Naive thymus-derived CD4-positive, alpha-beta T cell (primary cell): ENCODE measurements around the gene SMPD3. TPM values are rescaled to one million over a fixed set of nuclear protein-coding genes. Genes with fewer than 3 reads are reported as not detected.

Experiments used
- ATAC-seq: fragments of 150-1000 bp; cut with Tn5 transposase; 2 replicates; pipeline ENCODE4 v1.10.0; 2021; ENCODE audit warnings: mild to moderate bottlenecking, moderate library complexity
- CTCF ChIA-PET: fragments of 350-600 bp; sonication (Branson Sonifier 250); formaldehyde crosslinking; loops from one replicate; lab custom pipeline; 2021; ENCODE audit warnings: antibody characterized with exemption; lab: Charles Lee
- POLR2A ChIA-PET: fragments of 350-600 bp; sonication (Branson Sonifier 250); formaldehyde crosslinking; loops from one replicate; lab custom pipeline; 2021; ENCODE audit warnings: antibody characterized with exemption, inconsistent platforms; lab: Charles Lee
- DNase-seq, 9 donors: peaks; one replicate each; pipeline versions ENCODE4 v3.0.0 to v3.0.0-alpha.2; 2020 to 2022; ENCODE audit warnings: mixed read lengths in 1 of 9
- H3K27ac ChIP-seq: one replicate; pipeline ENCODE4 v1.7.0; 2013; ENCODE audit warnings: mild to moderate bottlenecking, low read depth, low read length, moderate library complexity
- H3K27me3 ChIP-seq, 2 donors: one replicate each; pipeline ENCODE4 v1.7.0; 2013; ENCODE audit warnings: low read length in 2 of 2, mild to moderate bottlenecking in 2 of 2, moderate library complexity in 2 of 2; ENCODE audit not compliant: control insufficient read depth in 2 of 2, insufficient read depth in 2 of 2
- H3K36me3 ChIP-seq, 3 experiments: 1 replicate in 2 of 3; 2 replicates in 1 of 3; pipeline ENCODE4 v1.7.0; 2013; ENCODE audit warnings: low read length in 3 of 3, mild to moderate bottlenecking in 3 of 3, moderate library complexity in 1 of 3; ENCODE audit not compliant: insufficient read depth in 3 of 3, control insufficient read depth in 2 of 3
- H3K4me1 ChIP-seq, 2 donors: one replicate each; pipeline ENCODE4 v1.7.0; 2013; ENCODE audit warnings: low read length in 2 of 2, mild to moderate bottlenecking in 2 of 2, moderate library complexity in 1 of 2; ENCODE audit not compliant: control insufficient read depth in 2 of 2, insufficient read depth in 2 of 2
- H3K4me3 ChIP-seq: 2 replicates; pipeline ENCODE4 v1.7.0; 2013; ENCODE audit warnings: mild to moderate bottlenecking, low read length
- H3K9me3 ChIP-seq, 3 experiments: 1 replicate in 2 of 3; 2 replicates in 1 of 3; pipeline ENCODE4 v1.7.0; 2013; ENCODE audit warnings: low read length in 3 of 3; ENCODE audit not compliant: control insufficient read depth in 2 of 3
- H3K27ac Mint-ChIP-seq, 9 donors: one replicate each; pipeline ENCODE4 v1.8.0; 2020 to 2022; ENCODE audit warnings: mixed read lengths in 9 of 9, mild to moderate bottlenecking in 8 of 9, moderate library complexity in 5 of 9, inconsistent platforms in 2 of 9
- H3K27me3 Mint-ChIP-seq, 5 donors: one replicate each; pipeline ENCODE4 v1.8.0; 2021 to 2022; ENCODE audit warnings: mixed read lengths in 5 of 5, mild to moderate bottlenecking in 1 of 5
- H3K36me3 Mint-ChIP-seq, 5 donors: one replicate each; pipeline ENCODE4 v1.8.0; 2020 to 2022; ENCODE audit warnings: mixed read lengths in 5 of 5, mild to moderate bottlenecking in 3 of 5, inconsistent platforms in 1 of 5
- H3K4me1 Mint-ChIP-seq, 7 donors: one replicate each; pipeline ENCODE4 v1.8.0; 2020 to 2022; ENCODE audit warnings: mixed read lengths in 7 of 7, mild to moderate bottlenecking in 3 of 7, inconsistent platforms in 1 of 7
- H3K4me3 Mint-ChIP-seq, 10 donors: one replicate each; pipeline ENCODE4 v1.8.0; 2020 to 2022; ENCODE audit warnings: mild to moderate bottlenecking in 10 of 10, mixed read lengths in 10 of 10, moderate library complexity in 6 of 10, inconsistent platforms in 2 of 10
- H3K9me3 Mint-ChIP-seq, 11 donors: one replicate each; pipeline ENCODE4 v1.8.0; 2020 to 2022; ENCODE audit warnings: mixed read lengths in 11 of 11, mild to moderate bottlenecking in 4 of 11, inconsistent platforms in 1 of 11, moderate library complexity in 1 of 11
- intact Hi-C, 2 donors: fragments of 100-400 bp; cut with micrococcal nuclease; formaldehyde crosslinking; loops; one replicate each; pipeline ENCODE4 v1.15.1; 2023
- polyA plus RNA-seq, 2 donors: library from polyadenylated mRNA; unstranded; fragments of 300-500 nt; fragmentation: Illumina TruSeq; gene quantifications; one replicate each; pipeline ENCODE4 v1.2.3, GENCODE V29; 2021
- total RNA-seq, 6 experiments: library from RNA in 5 of 6; stranded (reverse) in 5 of 6; gene quantifications; 1 replicate in 5 of 6; 2 replicates in 1 of 6; pipeline ENCODE4 v1.2.3 and lab custom pipeline; 2021 to 2026

Gene SMPD3
- total and polyA plus RNA-seq, 7 experiments from 2014 or later = 0.32 to 6.1 (median 1.8) TPM

DNA sequence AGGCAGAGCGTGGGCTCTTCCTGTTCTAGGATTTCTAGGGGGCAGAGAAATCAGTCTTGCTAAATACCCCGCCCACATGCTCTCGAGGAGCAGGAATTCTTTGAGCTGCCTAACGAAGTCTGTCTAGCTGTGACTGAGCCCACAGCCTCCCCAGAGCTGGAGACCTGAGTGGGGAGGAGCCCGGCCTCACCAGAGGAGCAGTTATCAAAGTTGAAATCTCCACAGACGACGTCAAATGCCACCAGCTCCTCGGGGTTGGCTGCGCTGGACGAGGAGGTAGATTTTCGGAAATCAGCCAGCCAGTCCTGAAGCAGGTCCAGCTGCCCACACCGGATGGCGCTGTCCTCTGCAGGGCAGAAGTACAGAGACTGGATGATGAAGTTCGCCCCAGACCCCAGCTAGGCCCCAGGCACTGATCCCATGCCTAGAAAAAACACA is 83.7 kb downstream of the SMPD3 start:
- POLR2A ChIA-PET = interaction anchor here (0.5 to 0.6 kb wide), 2 partner anchors 63 to 152 kb away, joined by 3 read pairs; no protein-coding TSS in a partner anchor
- Histone ChIP-seq H3K27ac (no peak overlapping the region), H3K27me3 (no peaks in the 10 kb centered on the region), H3K9me3 (no peaks in the 10 kb centered on the region), H3K36me3 (peaks cover 0 to 5% (median 0%) of the 10 kb centered on the region in 3 experiments), H3K4me3 (no peak overlapping the region), H3K4me1 (peaks cover 10 to 29% of the 10 kb centered on the region in 2 donors)
- no peak overlapping the region for H3K4me3 Mint-ChIP-seq
- H3K27ac Mint-ChIP-seq = peak overlapping the region in 1 of 9 donors; percentile 75
- H3K36me3 Mint-ChIP-seq = peaks cover 0 to 7% (median 4%) of the 10 kb centered on the region in 5 donors
- intact Hi-C loops = no loop called here
- no peak for ATAC-seq
- no peaks in the 10 kb centered on the region for H3K9me3 Mint-ChIP-seq
- DNase-seq = no peak
- H3K4me1 Mint-ChIP-seq = peaks cover 27 to 44% (median 36%) of the 10 kb centered on the region in 7 donors
- H3K27me3 Mint-ChIP-seq = peaks cover 0 to 20% (median 0%) of the 10 kb centered on the region in 5 donors
- CTCF ChIA-PET = interaction anchor here (0.6 to 0.7 kb wide), 2 partner anchors 84 to 168 kb away, joined by 3 to 5 read pairs; partner anchors contain the start of gene SMPD3

- POLR2A ChIA-PET = no interaction called here
- Histone ChIP-seq H3K27me3 (no peaks in the 10 kb centered on the region), H3K4me1 (peaks cover 5 to 22% of the 10 kb centered on the region in 2 donors), H3K4me3 (no peak overlapping the region), H3K9me3 (no peaks in the 10 kb centered on the region), H3K27ac (no peak overlapping the region), H3K36me3 (peaks cover 0 to 10% (median 0%) of the 10 kb centered on the region in 3 experiments)
- H3K27me3 Mint-ChIP-seq = peaks cover 0 to 20% (median 0%) of the 10 kb centered on the region in 5 donors
- ATAC-seq (no peak), DNase-seq (no peak)
- intact Hi-C loops = no loop called here
- no peak overlapping the region for H3K4me3 Mint-ChIP-seq
- H3K36me3 Mint-ChIP-seq = peaks cover 0 to 7% (median 4%) of the 10 kb centered on the region in 5 donors
- no peaks in the 10 kb centered on the region for H3K9me3 Mint-ChIP-seq
- H3K27ac Mint-ChIP-seq = peak overlapping the region in 2 of 9 donors; percentile 16 to 75
- peaks cover 20 to 37% (median 29%) of the 10 kb centered on the region in 7 donors for H3K4me1 Mint-ChIP-seq
- CTCF ChIA-PET = interaction anchor here (0.6 to 0.7 kb wide), 2 partner anchors 84 to 167 kb away, joined by 3 to 5 read pairs; partner anchors contain the start of gene SMPD3
These were observed 84.4 kb downstream of the SMPD3 start for GRCh38 chr16:68363658-68364521.

DNA sequence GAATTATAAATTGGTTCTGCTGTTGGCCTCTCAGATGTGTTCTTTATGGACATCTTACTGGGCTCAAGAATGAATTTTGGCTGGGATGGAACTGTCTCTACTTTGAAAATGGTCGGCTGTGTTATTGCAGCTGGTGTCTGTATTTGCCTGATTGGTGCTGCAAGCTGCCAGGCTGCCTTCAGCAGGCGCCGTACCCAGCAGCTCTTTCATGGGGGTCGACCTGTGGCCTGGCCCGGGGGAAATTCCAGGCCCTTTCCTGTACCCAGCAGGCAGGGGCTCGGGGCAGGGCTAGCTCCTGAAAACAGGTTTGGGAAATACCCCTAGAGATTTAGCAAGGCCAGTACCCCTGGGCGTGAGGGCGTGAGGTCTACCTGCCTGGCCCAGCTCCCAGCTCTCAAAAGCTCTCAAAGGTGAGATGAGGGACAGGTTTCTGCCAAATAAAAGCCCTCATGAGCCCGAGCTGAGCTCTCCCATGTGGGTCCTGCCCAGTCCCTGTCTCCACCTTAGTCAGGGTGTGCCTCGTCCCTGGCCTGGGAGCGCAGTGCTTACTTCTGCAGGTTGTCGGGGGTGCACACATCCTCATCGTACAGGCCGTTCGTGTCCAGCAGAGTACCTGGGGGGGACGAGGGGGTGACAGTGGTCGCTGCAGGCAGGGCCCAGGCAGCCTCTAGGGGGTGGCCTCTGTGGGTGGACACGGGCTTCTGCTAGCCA is 85.2 kb downstream of the SMPD3 start:
- CTCF ChIA-PET = interaction anchor here (0.5 to 1.2 kb wide), 3 partner anchors 8 to 158 kb away, joined by 3 to 6 read pairs (median 3); no protein-coding TSS in a partner anchor

GRCh38 chr16:68362262-68362913 is 85.9 kb downstream of the SMPD3 start:
- peak overlapping the region in 1 of 9 donors; percentile 37 for H3K27ac Mint-ChIP-seq

More for the DNA sequence above, 85.2 kb downstream of the SMPD3 start:
- Mint-ChIP-seq H3K4me1 (peaks cover 17 to 33% (median 24%) of the 10 kb centered on the region in 7 donors), H3K36me3 (peaks cover 0 to 12% (median 4%) of the 10 kb centered on the region in 5 donors), H3K27ac (peak overlapping the region in 2 of 9 donors; percentile 16 to 37), H3K27me3 (peaks cover 0 to 14% (median 0%) of the 10 kb centered on the region in 5 donors), H3K4me3 (no peak overlapping the region), H3K9me3 (no peaks in the 10 kb centered on the region)
- Histone ChIP-seq H3K4me3 (no peak overlapping the region), H3K27me3 (no peaks in the 10 kb centered on the region), H3K9me3 (no peaks in the 10 kb centered on the region), H3K4me1 (peaks cover 0 to 15% of the 10 kb centered on the region in 2 donors), H3K27ac (no peak overlapping the region), H3K36me3 (peaks cover 0 to 12% (median 1%) of the 10 kb centered on the region in 3 experiments)
- no peak for DNase-seq
- no peak for ATAC-seq
- intact Hi-C loops = no loop called here
- POLR2A ChIA-PET = no interaction called here

DNA sequence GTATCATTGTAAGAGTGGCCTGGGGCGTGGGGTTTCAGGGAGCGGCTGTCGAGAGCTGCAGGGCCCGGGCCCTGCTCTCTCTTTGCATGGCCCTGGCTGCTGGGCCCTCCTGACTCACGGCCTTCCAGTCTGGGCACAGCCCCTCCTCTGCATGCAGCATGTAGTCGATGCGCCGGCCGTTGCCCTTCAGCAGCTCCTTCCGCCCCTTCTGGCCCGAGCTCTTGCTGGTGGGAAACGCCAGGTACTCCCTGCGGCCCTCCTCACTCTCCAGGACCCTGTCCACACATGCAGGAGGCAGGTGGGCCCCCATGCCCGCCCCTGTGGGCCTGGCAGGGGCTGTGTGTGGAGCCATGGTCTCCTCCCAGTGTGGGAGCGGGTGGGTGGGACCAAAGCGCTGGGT is 86.8 kb downstream of the SMPD3 start:
- H3K36me3 Mint-ChIP-seq = peaks cover 0 to 21% (median 4%) of the 10 kb centered on the region in 5 donors
- peaks cover 19 to 38% (median 30%) of the 10 kb centered on the region in 7 donors for H3K4me1 Mint-ChIP-seq
- DNase-seq (no peak), ATAC-seq (no peak)
- H3K27me3 ChIP-seq = no peaks in the 10 kb centered on the region
- no peak overlapping the region for H3K4me3 Mint-ChIP-seq
- CTCF ChIA-PET = no interaction called here
- H3K4me1 ChIP-seq = peaks cover 15 to 24% of the 10 kb centered on the region in 2 donors
- H3K4me3 ChIP-seq = no peak overlapping the region
- POLR2A ChIA-PET = no interaction called here
- H3K9me3 ChIP-seq = no peaks in the 10 kb centered on the region
- H3K27ac ChIP-seq = no peak overlapping the region
- intact Hi-C loops = no loop called here
- H3K9me3 Mint-ChIP-seq = no peaks in the 10 kb centered on the region
- H3K27ac Mint-ChIP-seq = no peak overlapping the region
- H3K36me3 ChIP-seq = peaks cover 0 to 25% (median 4%) of the 10 kb centered on the region in 3 experiments
- peaks cover 0 to 6% (median 0%) of the 10 kb centered on the region in 5 donors for H3K27me3 Mint-ChIP-seq

More at GRCh38 chr16:68362262-68362913, 85.9 kb downstream of the SMPD3 start:
- Histone ChIP-seq H3K27ac (no peak overlapping the region), H3K36me3 (peaks cover 0 to 19% (median 4%) of the 10 kb centered on the region in 3 experiments), H3K9me3 (no peaks in the 10 kb centered on the region), H3K4me3 (no peak overlapping the region), H3K27me3 (no peaks in the 10 kb centered on the region), H3K4me1 (peaks cover 6 to 15% of the 10 kb centered on the region in 2 donors)
- peaks cover 0 to 9% (median 0%) of the 10 kb centered on the region in 5 donors for H3K27me3 Mint-ChIP-seq
- POLR2A ChIA-PET = no interaction called here
- H3K9me3 Mint-ChIP-seq = no peaks in the 10 kb centered on the region
- H3K4me1 Mint-ChIP-seq = peaks cover 18 to 33% (median 24%) of the 10 kb centered on the region in 7 donors
- intact Hi-C loops = no loop called here
- CTCF ChIA-PET = interaction anchor here (0.5 to 1.2 kb wide), 3 partner anchors 9 to 159 kb away, joined by 3 to 6 read pairs (median 3); no protein-coding TSS in a partner anchor
- peaks cover 0 to 17% (median 4%) of the 10 kb centered on the region in 5 donors for H3K36me3 Mint-ChIP-seq
- ATAC-seq (no peak), DNase-seq (no peak)
- no peak overlapping the region for H3K4me3 Mint-ChIP-seq

- no peak for ATAC-seq
- intact Hi-C loops = no loop called here
These were observed 87.4 kb downstream of the SMPD3 start for GRCh38 chr16:68360956-68361355.

More at GRCh38 chr16:68360956-68361355, 87.4 kb downstream of the SMPD3 start:
- POLR2A ChIA-PET = no interaction called here
- no peak for DNase-seq
- Mint-ChIP-seq H3K36me3 (peaks cover 0 to 25% (median 4%) of the 10 kb centered on the region in 5 donors), H3K9me3 (no peaks in the 10 kb centered on the region), H3K4me3 (no peak overlapping the region), H3K27ac (no peak overlapping the region), H3K4me1 (peaks cover 15 to 41% (median 31%) of the 10 kb centered on the region in 7 donors), H3K27me3 (peaks cover 0 to 2% (median 0%) of the 10 kb centered on the region in 5 donors)
- no peaks in the 10 kb centered on the region for H3K27me3 ChIP-seq
- H3K36me3 ChIP-seq = peaks cover 0 to 25% (median 4%) of the 10 kb centered on the region in 3 experiments
- CTCF ChIA-PET = no interaction called here
- peaks cover 20 to 29% of the 10 kb centered on the region in 2 donors for H3K4me1 ChIP-seq
- H3K9me3 ChIP-seq = no peaks in the 10 kb centered on the region
- no peak overlapping the region for H3K27ac ChIP-seq
- no peak overlapping the region for H3K4me3 ChIP-seq
